DOHH2 (cell line): ENCODE data around the gene CBARP.

Experiments
- EZH2phosphoT487 ChIP-seq: fragments of 200-600 bp; sonication (generic); IDR thresholded peaks from 2 replicates; pipeline ENCODE4 v1.6.1; 2017; ENCODE audit warnings: borderline replicate concordance, mild to moderate bottlenecking, antibody characterized with exemption, low read length, moderate library complexity, mixed read lengths
- TF ChIP-seq, protein P1 (sequence below): fragments of 200-600 bp; sonication (generic); IDR thresholded peaks from one replicate; pipeline ENCODE4 v1.5.1; 2014; ENCODE audit warnings: antibody characterized with exemption, mild to moderate bottlenecking, low read depth, low read length; ENCODE audit not compliant: poor library complexity, severe bottlenecking

DNA sequence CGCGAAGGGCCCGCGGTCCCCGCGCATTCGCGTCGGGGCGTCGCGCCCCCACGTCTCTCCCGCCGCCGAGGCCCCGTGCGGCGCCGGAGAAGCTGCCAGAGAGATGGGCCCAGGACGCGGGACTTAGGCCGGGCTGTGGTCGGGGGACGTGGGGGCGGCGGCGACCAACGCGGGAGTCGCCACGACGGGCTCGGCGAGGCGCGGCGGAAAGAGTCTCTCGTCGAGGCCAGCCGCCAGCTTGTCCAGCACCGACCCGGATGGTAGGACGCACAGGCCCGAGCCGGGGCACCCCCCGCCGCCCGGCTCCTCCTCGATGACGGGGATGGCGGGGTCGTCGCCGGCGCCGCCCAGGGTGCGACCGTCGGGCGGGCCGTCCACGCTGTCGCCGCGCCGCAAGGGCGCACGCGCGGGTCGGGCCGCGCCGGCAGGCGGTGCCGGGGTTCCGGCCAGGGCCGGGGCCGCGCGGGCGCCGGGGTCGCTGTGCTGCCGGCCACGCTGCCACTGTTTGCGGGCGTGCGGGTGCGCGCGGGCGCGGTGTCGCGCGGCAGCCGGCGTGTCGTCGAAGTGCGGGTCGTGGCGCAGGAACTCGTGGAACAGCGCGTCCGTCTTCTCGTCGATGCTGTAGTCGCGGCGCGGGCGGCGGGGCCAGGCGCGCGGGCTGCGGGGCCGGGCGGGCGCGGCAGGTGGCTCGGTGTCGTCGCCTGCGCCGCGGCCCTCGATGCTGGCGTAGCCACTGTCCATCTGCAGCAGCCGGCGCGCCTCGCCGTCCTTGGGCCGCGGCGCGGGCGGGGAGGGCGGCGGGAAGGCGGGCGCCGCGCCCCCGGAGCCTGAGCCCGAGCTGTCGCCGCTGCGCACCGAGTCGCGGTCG, 8.5 kb downstream of the CBARP start:
- TF ChIP-seq, protein P1, sequence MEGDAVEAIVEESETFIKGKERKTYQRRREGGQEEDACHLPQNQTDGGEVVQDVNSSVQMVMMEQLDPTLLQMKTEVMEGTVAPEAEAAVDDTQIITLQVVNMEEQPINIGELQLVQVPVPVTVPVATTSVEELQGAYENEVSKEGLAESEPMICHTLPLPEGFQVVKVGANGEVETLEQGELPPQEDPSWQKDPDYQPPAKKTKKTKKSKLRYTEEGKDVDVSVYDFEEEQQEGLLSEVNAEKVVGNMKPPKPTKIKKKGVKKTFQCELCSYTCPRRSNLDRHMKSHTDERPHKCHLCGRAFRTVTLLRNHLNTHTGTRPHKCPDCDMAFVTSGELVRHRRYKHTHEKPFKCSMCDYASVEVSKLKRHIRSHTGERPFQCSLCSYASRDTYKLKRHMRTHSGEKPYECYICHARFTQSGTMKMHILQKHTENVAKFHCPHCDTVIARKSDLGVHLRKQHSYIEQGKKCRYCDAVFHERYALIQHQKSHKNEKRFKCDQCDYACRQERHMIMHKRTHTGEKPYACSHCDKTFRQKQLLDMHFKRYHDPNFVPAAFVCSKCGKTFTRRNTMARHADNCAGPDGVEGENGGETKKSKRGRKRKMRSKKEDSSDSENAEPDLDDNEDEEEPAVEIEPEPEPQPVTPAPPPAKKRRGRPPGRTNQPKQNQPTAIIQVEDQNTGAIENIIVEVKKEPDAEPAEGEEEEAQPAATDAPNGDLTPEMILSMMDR = no peak
- no peak for TF ChIP-seq EZH2phosphoT487
